ENCODE measurements around the gene C1orf116.

The C1orf116 gene

GRCh38 chr1:207027206-207027777 lies 5.3 kb downstream of the C1orf116 start:
- TF ChIP-seq FOXM1 (IDR thresholded peaks at IDR 0.05; ENCODE audit: borderline replicate concordance, low read depth): peak; percentile 90
- TF ChIP-seq EP300 (IDR thresholded peaks at IDR 0.05; ENCODE audit: borderline replicate concordance): peak; percentile 95
- 0 out of 2 replicates have a peak, but pooled peaks have one; percentile 9 for TF ChIP-seq CREB1 (IDR thresholded peaks at IDR 0.05; ENCODE audit: low read depth)
- peak; percentile 82 for TF ChIP-seq NFIC (IDR thresholded peaks at IDR 0.05)
- 0 out of 2 replicates have a peak, but pooled peaks have one; percentile 24 for TF ChIP-seq USF1 (IDR thresholded peaks at IDR 0.05)
- TF ChIP-seq TAF1 (IDR thresholded peaks at IDR 0.05; ENCODE audit: low read depth): no peak
- peak; percentile 91 for TF ChIP-seq TEAD4 (IDR thresholded peaks at IDR 0.05)
- peak; percentile 47; the same call in 1 of the 2 replicates for TF ChIP-seq YY1 (IDR thresholded peaks at IDR 0.05; ENCODE audit: low read depth)
- no peak for TF ChIP-seq EGR1 (IDR thresholded peaks at IDR 0.05)
- peak; percentile 57; the same call in 1 of the 2 replicates for TF ChIP-seq ZBTB7A (IDR thresholded peaks at IDR 0.05; ENCODE audit: low read depth)
- peak; percentile 96 for TF ChIP-seq TCF12 (IDR thresholded peaks at IDR 0.05; ENCODE audit: low read depth)
- 0 out of 2 replicates have a peak, but pooled peaks have one; percentile 60 for TF ChIP-seq MAX (IDR thresholded peaks at IDR 0.05)
- no peak for TF ChIP-seq RAD21 (IDR thresholded peaks at IDR 0.05; ENCODE audit: low read depth)
- no peak for TF ChIP-seq REST (IDR thresholded peaks at IDR 0.05; ENCODE audit: low read depth)
- TF ChIP-seq CEBPB (IDR thresholded peaks at IDR 0.05): no peak

GRCh38 chr1:207026104-207026534 lies 6.4 kb downstream of the C1orf116 start:
- TF ChIP-seq USF1 (IDR thresholded peaks at IDR 0.05): no peak
- TF ChIP-seq CREB1 (IDR thresholded peaks at IDR 0.05; ENCODE audit: low read depth): no peak
- no peak for TF ChIP-seq TCF12 (IDR thresholded peaks at IDR 0.05; ENCODE audit: low read depth)
- TF ChIP-seq CEBPB (IDR thresholded peaks at IDR 0.05): no peak
- no peak for TF ChIP-seq ZBTB7A (IDR thresholded peaks at IDR 0.05; ENCODE audit: low read depth)
- TF ChIP-seq MAX (IDR thresholded peaks at IDR 0.05): no peak

- TF ChIP-seq CEBPB (IDR thresholded peaks at IDR 0.05) (no peak), EGR1 (IDR thresholded peaks at IDR 0.05) (no peak), NFIC (IDR thresholded peaks at IDR 0.05) (no peak), MAX (IDR thresholded peaks at IDR 0.05) (peak; percentile 47; the same call in 1 of the 2 replicates)
Measured at GRCh38 chr1:207025146-207025880, 7.2 kb downstream of the C1orf116 start.

- TF ChIP-seq CEBPB (IDR thresholded peaks at IDR 0.05): no peak
- TF ChIP-seq YY1 (IDR thresholded peaks at IDR 0.05; ENCODE audit: low read depth): no peak
- no peak for TF ChIP-seq TEAD4 (IDR thresholded peaks at IDR 0.05)
- TF ChIP-seq RAD21 (IDR thresholded peaks at IDR 0.05; ENCODE audit: low read depth): no peak
- no peak for TF ChIP-seq ZBTB7A (IDR thresholded peaks at IDR 0.05; ENCODE audit: low read depth)
- no peak for TF ChIP-seq EGR1 (IDR thresholded peaks at IDR 0.05)
- no peak for TF ChIP-seq FOXM1 (IDR thresholded peaks at IDR 0.05; ENCODE audit: borderline replicate concordance, low read depth)
- no peak for TF ChIP-seq TCF12 (IDR thresholded peaks at IDR 0.05; ENCODE audit: low read depth)
- no peak for TF ChIP-seq USF1 (IDR thresholded peaks at IDR 0.05)
- no peak for TF ChIP-seq REST (IDR thresholded peaks at IDR 0.05; ENCODE audit: low read depth)
- TF ChIP-seq NFIC (IDR thresholded peaks at IDR 0.05): no peak
- no peak for TF ChIP-seq CREB1 (IDR thresholded peaks at IDR 0.05; ENCODE audit: low read depth)
- no peak for TF ChIP-seq TAF1 (IDR thresholded peaks at IDR 0.05; ENCODE audit: low read depth)
- TF ChIP-seq MAX (IDR thresholded peaks at IDR 0.05): no peak
- TF ChIP-seq EP300 (IDR thresholded peaks at IDR 0.05; ENCODE audit: borderline replicate concordance): no peak
Measured at GRCh38 chr1:207024202-207025145, 8.1 kb downstream of the C1orf116 start.

Data from Ishikawa (cell line).